Mesenchymal stem cell (in vitro differentiated cells and primary cell): ENCODE data around the gene CACNG4.

Source experiments
- DNase-seq: peaks from one replicate; pipeline ENCODE4 v3.0.0-alpha.2; 2013
- H2AFZ ChIP-seq: one replicate; pipeline ENCODE4 v1.6.1; 2013; ENCODE audit warnings: low read depth, mild to moderate bottlenecking, control low read depth, inconsistent platforms, low read length, moderate library complexity
- H2AK5ac ChIP-seq: 2 replicates; pipeline ENCODE4 v1.6.1; 2013; ENCODE audit warnings: low read length, moderate library complexity, mild to moderate bottlenecking, inconsistent platforms; ENCODE audit not compliant: severe bottlenecking
- H2BK120ac ChIP-seq: one replicate; pipeline ENCODE4 v1.6.1; 2013; ENCODE audit warnings: low read depth, mild to moderate bottlenecking, inconsistent platforms, low read length, moderate library complexity
- H2BK12ac ChIP-seq, 2 experiments: one replicate each; pipeline ENCODE4 v1.6.1; 2013; ENCODE audit warnings: inconsistent platforms in 2 of 2, low read length in 2 of 2, mild to moderate bottlenecking in 2 of 2, moderate library complexity in 2 of 2, control low read depth in 1 of 2
- H2BK15ac ChIP-seq: one replicate; pipeline ENCODE4 v1.6.1; 2013; ENCODE audit warnings: mild to moderate bottlenecking, low read depth, inconsistent platforms; ENCODE audit not compliant: poor library complexity, severe bottlenecking
- H2BK5ac ChIP-seq: 2 replicates; pipeline ENCODE4 v1.6.1; 2013; ENCODE audit warnings: low read depth, mild to moderate bottlenecking, low read length, control low read depth, inconsistent platforms; ENCODE audit not compliant: poor library complexity, severe bottlenecking
- H3K14ac ChIP-seq, 2 experiments: one replicate each; pipeline ENCODE4 v1.6.1; 2013; ENCODE audit warnings: inconsistent platforms in 2 of 2, low read length in 2 of 2, control low read depth in 1 of 2, mild to moderate bottlenecking in 1 of 2, moderate library complexity in 1 of 2
- H3K18ac ChIP-seq, 2 experiments: one replicate each; pipeline ENCODE4 v1.6.1; 2013; ENCODE audit warnings: inconsistent platforms in 2 of 2, low read length in 2 of 2, control low read depth in 1 of 2, low read depth in 1 of 2, mild to moderate bottlenecking in 1 of 2
- H3K23ac ChIP-seq, 2 experiments: one replicate each; pipeline ENCODE4 v1.6.1; 2013; ENCODE audit warnings: inconsistent platforms in 2 of 2, low read length in 2 of 2, mild to moderate bottlenecking in 2 of 2, moderate library complexity in 2 of 2, control low read depth in 1 of 2
- H3K27ac ChIP-seq: 2 replicates; pipeline ENCODE4 v1.5.1; 2013; ENCODE audit warnings: mild to moderate bottlenecking, moderate library complexity, low read length, control low read depth, inconsistent platforms; ENCODE audit not compliant: poor library complexity, severe bottlenecking
- H3K27me3 ChIP-seq, 2 experiments: 2 replicates each; pipeline versions ENCODE4 v1.6.1 to v1.7.0; 2013; ENCODE audit warnings: low read length in 2 of 2, mild to moderate bottlenecking in 2 of 2, moderate library complexity in 2 of 2, control low read depth in 1 of 2, inconsistent platforms in 1 of 2; ENCODE audit not compliant: control insufficient read depth in 1 of 2, insufficient read depth in 1 of 2
- H3K36me3 ChIP-seq, 2 experiments: 2 replicates each; pipeline versions ENCODE4 v1.6.1 to v1.7.0; 2013; ENCODE audit warnings: low read length in 2 of 2, control low read depth in 1 of 2, inconsistent platforms in 1 of 2, low read depth in 1 of 2, mild to moderate bottlenecking in 1 of 2; ENCODE audit not compliant: insufficient read depth in 2 of 2, control insufficient read depth in 1 of 2
- H3K4ac ChIP-seq, 2 experiments: one replicate each; pipeline ENCODE4 v1.6.1; 2013; ENCODE audit warnings: inconsistent platforms in 2 of 2, low read length in 2 of 2, mild to moderate bottlenecking in 2 of 2, moderate library complexity in 2 of 2, control low read depth in 1 of 2, low read depth in 1 of 2
- H3K4me1 ChIP-seq: 2 replicates; pipeline ENCODE4 v1.6.1; 2013; ENCODE audit warnings: low read depth, low read length, control low read depth; ENCODE audit not compliant: control insufficient read depth, insufficient read depth
- H3K4me2 ChIP-seq: 2 replicates; pipeline ENCODE4 v1.6.1; 2013; ENCODE audit warnings: low read length, mild to moderate bottlenecking, inconsistent platforms; ENCODE audit not compliant: poor library complexity, severe bottlenecking
- H3K4me3 ChIP-seq, 2 experiments: 2 replicates each; pipeline versions ENCODE4 v1.5.1 to v1.7.0; 2013; ENCODE audit warnings: low read length in 2 of 2, mild to moderate bottlenecking in 2 of 2, control low read depth in 1 of 2, low read depth in 1 of 2; ENCODE audit not compliant: insufficient read depth in 1 of 2
- H3K79me1 ChIP-seq: replicated peaks from 2 replicates; pipeline ENCODE4 v1.6.1; 2013; ENCODE audit warnings: mild to moderate bottlenecking, control low read depth, low read length, inconsistent platforms; ENCODE audit not compliant: poor library complexity, severe bottlenecking
- H3K9ac ChIP-seq: 2 replicates; pipeline ENCODE4 v1.7.0; 2013; ENCODE audit warnings: mild to moderate bottlenecking, low read length, moderate library complexity
- H3K9me3 ChIP-seq: 2 replicates; pipeline ENCODE4 v1.7.0; 2013; ENCODE audit warnings: mild to moderate bottlenecking, low read length; ENCODE audit not compliant: control insufficient read depth
- H4K8ac ChIP-seq: one replicate; pipeline ENCODE4 v1.6.1; 2013; ENCODE audit warnings: inconsistent platforms, mild to moderate bottlenecking, low read length, moderate library complexity
- H4K91ac ChIP-seq: one replicate; pipeline ENCODE4 v1.6.1; 2013; ENCODE audit warnings: mild to moderate bottlenecking, low read length, inconsistent platforms
- WGBS: methylation state at CpG from one replicate; pipeline ENCODE4 v1.1.7; 2013; ENCODE audit warnings: mixed read lengths; 5-methylcytosine and 5-hydroxymethylcytosine counted together

The CACNG4 gene

GRCh38 chr17:67080804-67081203 is 116.3 kb downstream of the CACNG4 start:
- H4K91ac ChIP-seq: no peak overlapping the region
- 100% methylated on average over 1 of the region's 2 CpGs for WGBS

GRCh38 chr17:67082107-67082506 is 117.6 kb downstream of the CACNG4 start:
- Histone ChIP-seq H2BK5ac (no peak overlapping the region), H4K91ac (no peak overlapping the region), H2AFZ (no peak overlapping the region), H3K4me1 (peaks cover 3% of the 10 kb centered on the region), H3K18ac (no peak overlapping the region), H2BK12ac (no peak overlapping the region), H3K4ac (no peak overlapping the region), H3K4me3 (no peak overlapping the region), H3K23ac (no peak overlapping the region), H2BK15ac (no peak overlapping the region), H2AK5ac (no peak overlapping the region), H3K4me2 (no peak overlapping the region), H3K14ac (no peak overlapping the region), H3K9me3 (no peaks in the 10 kb centered on the region), H2BK120ac (no peak overlapping the region), H4K8ac (no peak overlapping the region), H3K9ac (no peak overlapping the region), H3K27me3 (no peaks in the 10 kb centered on the region), H3K79me1 (peaks cover 22% of the 10 kb centered on the region), H3K27ac (no peak overlapping the region), H3K36me3 (peaks cover 16 to 57% of the 10 kb centered on the region in 2 experiments)
- DNase-seq: no peak
- no CpG with 5 or more reads among the region's 1 CpG for WGBS

More at GRCh38 chr17:67080804-67081203, 116.3 kb downstream of the CACNG4 start:
- H3K4me1 ChIP-seq: peaks cover 3% of the 10 kb centered on the region
- no peak overlapping the region for H3K4ac ChIP-seq
- H3K18ac ChIP-seq: no peak overlapping the region
- no peak overlapping the region for H2AK5ac ChIP-seq
- no peak overlapping the region for H3K9ac ChIP-seq
- peaks cover 21% of the 10 kb centered on the region for H3K79me1 ChIP-seq
- no peak for DNase-seq
- no peak overlapping the region for H4K8ac ChIP-seq
- H3K27ac ChIP-seq: no peak overlapping the region
- H2AFZ ChIP-seq: no peak overlapping the region
- no peak overlapping the region for H2BK15ac ChIP-seq
- no peak overlapping the region for H3K4me3 ChIP-seq
- H3K14ac ChIP-seq: no peak overlapping the region
- H3K27me3 ChIP-seq: no peaks in the 10 kb centered on the region
- no peak overlapping the region for H2BK5ac ChIP-seq
- no peak overlapping the region for H3K4me2 ChIP-seq
- H2BK12ac ChIP-seq: no peak overlapping the region
- H3K9me3 ChIP-seq: no peaks in the 10 kb centered on the region
- H3K23ac ChIP-seq: no peak overlapping the region
- peaks cover 13 to 55% of the 10 kb centered on the region in 2 experiments for H3K36me3 ChIP-seq
- H2BK120ac ChIP-seq: no peak overlapping the region
